ENCODE measurements around the gene ANK2. TPM values are rescaled to one million over a fixed set of nuclear protein-coding genes. Genes with fewer than 3 reads are reported as not detected.

The ANK2 gene
- total and polyA plus RNA-seq, 2 experiments from 2014 or later: 7.7 to 40.4 TPM

GRCh38 chr4:113368056-113368455 is 318.6 kb downstream of the ANK2 start:
- Histone ChIP-seq H3K4me1 (ENCODE audit: insufficient read depth) (no peaks in the 10 kb centered on the region), H4K20me1 (replicated peaks; ENCODE audit: insufficient read depth) (no peaks in the 10 kb centered on the region), H3K9me2 (ENCODE audit: insufficient read depth) (no peaks in the 10 kb centered on the region), H3K27ac (ENCODE audit: low read depth) (no peak overlapping the region), H3K79me2 (replicated peaks; ENCODE audit: insufficient read depth) (no peaks in the 10 kb centered on the region), H3K36me3 (ENCODE audit: insufficient read depth) (peaks cover 15% of the 10 kb centered on the region; the same call in 1 of the 2 replicates), H3K27me3 (ENCODE audit: insufficient read depth) (no peaks in the 10 kb centered on the region), H3F3A (replicated peaks; ENCODE audit: low read depth) (no peaks in the 10 kb centered on the region), H3K4me3 (no peak overlapping the region), H3K4me2 (no peak overlapping the region), H2AFZ (no peak overlapping the region)
- DNase-seq (ENCODE audit: low spot score) (no peak), ATAC-seq (no peak)
- Mint-ChIP-seq H3K4me3 (no peak overlapping the region), H3K27me3 (ENCODE audit: insufficient read depth, low read depth, poor library complexity) (no peaks in the 10 kb centered on the region), H3K27ac (no peak overlapping the region), H3K4me1 (no peaks in the 10 kb centered on the region), H3K36me3 (ENCODE audit: low read depth) (peaks cover 31% of the 10 kb centered on the region), H3K9me3 (no peaks in the 10 kb centered on the region)
- no peak for TF ChIP-seq CREB1 (CRISPR knock-in tag; IDR thresholded peaks at IDR 0.05; ENCODE audit: low read depth)
- TF ChIP-seq NANOG (IDR thresholded peaks at IDR 0.05; ENCODE audit: borderline replicate concordance): no peak
- TF ChIP-seq ZNF114 (CRISPR knock-in tag; IDR thresholded peaks at IDR 0.05): no peak
- TF ChIP-seq ETS1 (IDR thresholded peaks at IDR 0.05): no peak
- no peak for TF ChIP-seq CTCF (conservative IDR thresholded peaks at IDR 0.05; ENCODE audit: low read depth in 2 of 2)
- no peak for TF ChIP-seq EZH2phosphoT487 (IDR thresholded peaks at IDR 0.05; ENCODE audit: unreplicated experiment)
- no peak for TF ChIP-seq STAT1 (IDR thresholded peaks at IDR 0.05; ENCODE audit: unreplicated experiment)

GRCh38 chr4:113371111-113371510 is 321.7 kb downstream of the ANK2 start:
- Histone ChIP-seq H3F3A (replicated peaks; ENCODE audit: low read depth) (no peaks in the 10 kb centered on the region), H3K27me3 (ENCODE audit: insufficient read depth) (no peaks in the 10 kb centered on the region), H3K27ac (ENCODE audit: low read depth) (no peak overlapping the region), H3K4me2 (no peak overlapping the region), H3K4me3 (no peak overlapping the region), H3K36me3 (ENCODE audit: insufficient read depth) (peaks cover 28% of the 10 kb centered on the region), H3K79me2 (replicated peaks; ENCODE audit: insufficient read depth) (no peaks in the 10 kb centered on the region), H3K9me2 (ENCODE audit: insufficient read depth) (no peaks in the 10 kb centered on the region), H4K20me1 (replicated peaks; ENCODE audit: insufficient read depth) (no peaks in the 10 kb centered on the region), H3K4me1 (ENCODE audit: insufficient read depth) (no peaks in the 10 kb centered on the region), H2AFZ (no peak overlapping the region)
- H3K9me3 Mint-ChIP-seq: no peaks in the 10 kb centered on the region
- ATAC-seq: no peak
- H3K27ac Mint-ChIP-seq: no peak overlapping the region
- H3K4me1 Mint-ChIP-seq: no peaks in the 10 kb centered on the region
- H3K36me3 Mint-ChIP-seq (ENCODE audit: low read depth): peaks cover 53% of the 10 kb centered on the region
- no peaks in the 10 kb centered on the region for H3K27me3 Mint-ChIP-seq (ENCODE audit: insufficient read depth, low read depth, poor library complexity)
- no peak for DNase-seq (ENCODE audit: low spot score)
- no peak for TF ChIP-seq ZNF114 (CRISPR knock-in tag; IDR thresholded peaks at IDR 0.05)
- no peak for TF ChIP-seq JUNB (IDR thresholded peaks at IDR 0.05; ENCODE audit: unreplicated experiment)
- no peak for TF ChIP-seq CREB1 (CRISPR knock-in tag; IDR thresholded peaks at IDR 0.05; ENCODE audit: low read depth)
- no peak for TF ChIP-seq NANOG (IDR thresholded peaks at IDR 0.05; ENCODE audit: borderline replicate concordance)
- TF ChIP-seq CTCF (conservative IDR thresholded peaks at IDR 0.05; ENCODE audit: low read depth in 2 of 2): no peak
- no peak for TF ChIP-seq ZNF331 (CRISPR knock-in tag; IDR thresholded peaks at IDR 0.05; ENCODE audit: low read depth)
- TF ChIP-seq STAT1 (IDR thresholded peaks at IDR 0.05; ENCODE audit: unreplicated experiment): no peak
- no peak overlapping the region for H3K4me3 Mint-ChIP-seq
